Middle frontal gyrus (tissue), 1 donor: Measurements from ENCODE around the gene PRDX4.
"Not testable (repeated sequence)": the region's sequence is repeated elsewhere in the genome, so short reads cannot be mapped to it uniquely, and the experiment has no call there.

ENCODE experiments used
- DNase-seq: peaks from one replicate; pipeline ENCODE4 v3.0.0-alpha.2; 2015; ENCODE audit warnings: low spot score; ENCODE audit errors: extremely low spot score

PRDX4 gene

GRCh38 chrX:23673108-23673507 lies 5.8 kb downstream of the PRDX4 start:
- DNase-seq, result no peak

GRCh38 chrX:23676486-23676885 lies 9.2 kb downstream of the PRDX4 start:
- DNase-seq, result not testable (repeated sequence)

- no peak for DNase-seq
Observed at GRCh38 chrX:23692166-23692565, 24.9 kb downstream of the PRDX4 start.

- DNase-seq, result no peak
Observed at GRCh38 chrX:23694606-23695005, 27.3 kb downstream of the PRDX4 start.

- no peak for DNase-seq
Observed at GRCh38 chrX:23699636-23700194, 32.4 kb downstream of the PRDX4 start.

- no peak for DNase-seq
Observed at GRCh38 chrX:23704673-23705206, 37.4 kb downstream of the PRDX4 start.

GRCh38 chrX:23705235-23705634 lies 37.9 kb downstream of the PRDX4 start:
- DNase-seq, result no peak

- DNase-seq, result no peak
Observed at GRCh38 chrX:23720117-23720677, 52.9 kb downstream of the PRDX4 start.

- DNase-seq, result no peak
Observed at GRCh38 chrX:23726191-23726590, 58.9 kb downstream of the PRDX4 start.

GRCh38 chrX:23727206-23727605 lies 59.9 kb downstream of the PRDX4 start:
- no peak for DNase-seq

- DNase-seq, result no peak
Observed at GRCh38 chrX:23729214-23729613, 61.9 kb downstream of the PRDX4 start.

- no peak for DNase-seq
Observed at GRCh38 chrX:23731951-23732350, 64.7 kb downstream of the PRDX4 start.

GRCh38 chrX:23732704-23733103 lies 65.4 kb downstream of the PRDX4 start:
- no peak for DNase-seq
